ELR (cell line): Measurements from ENCODE around the gene NTRK3.

Experiments
- DNase-seq: peaks from one replicate; pipeline ENCODE4 v3.0.0-alpha.2; 2015; ENCODE audit warnings: low read depth

NTRK3 gene

GRCh38 chr15:87818756-87819155 lies 437.8 kb downstream of the NTRK3 start:
- DNase-seq: no peak

- peak; percentile 36 for DNase-seq
These were observed 439.0 kb downstream of the NTRK3 start for GRCh38 chr15:87817553-87817952.

GRCh38 chr15:87816811-87817210 lies 439.7 kb downstream of the NTRK3 start:
- peak; percentile 96 for DNase-seq

GRCh38 chr15:87816016-87816415 lies 440.5 kb downstream of the NTRK3 start:
- DNase-seq: no peak
